HG02763 (cell line): ENCODE data around the gene FARP1.

Source experiments
- ATAC-seq: cut with Tn5 transposase; IDR thresholded peaks from one replicate; pipeline ENCODE4 v1.9.1; 2021; ENCODE audit warnings: mild to moderate bottlenecking, moderate library complexity; ENCODE audit not compliant: unreplicated experiment

The FARP1 gene

DNA sequence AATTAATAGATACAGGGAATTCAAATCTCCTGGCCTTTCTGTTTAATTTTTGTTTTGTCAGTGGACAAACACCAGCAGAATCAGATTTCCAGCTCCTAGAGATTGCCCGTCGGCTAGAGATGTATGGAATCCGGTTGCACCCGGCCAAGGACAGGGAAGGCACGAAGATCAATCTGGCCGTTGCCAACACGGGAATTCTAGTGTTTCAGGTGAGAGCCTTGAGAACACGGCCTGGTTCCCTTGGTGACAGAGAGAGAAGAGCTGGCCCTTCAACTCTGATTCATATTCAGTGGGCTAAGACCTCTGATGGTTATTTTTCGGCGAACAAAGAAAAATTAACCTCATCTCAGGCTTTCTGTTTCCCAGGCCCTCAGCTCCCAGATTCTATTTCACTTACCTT, 242.7 kb downstream of the FARP1 start:
- no peak for ATAC-seq

DNA sequence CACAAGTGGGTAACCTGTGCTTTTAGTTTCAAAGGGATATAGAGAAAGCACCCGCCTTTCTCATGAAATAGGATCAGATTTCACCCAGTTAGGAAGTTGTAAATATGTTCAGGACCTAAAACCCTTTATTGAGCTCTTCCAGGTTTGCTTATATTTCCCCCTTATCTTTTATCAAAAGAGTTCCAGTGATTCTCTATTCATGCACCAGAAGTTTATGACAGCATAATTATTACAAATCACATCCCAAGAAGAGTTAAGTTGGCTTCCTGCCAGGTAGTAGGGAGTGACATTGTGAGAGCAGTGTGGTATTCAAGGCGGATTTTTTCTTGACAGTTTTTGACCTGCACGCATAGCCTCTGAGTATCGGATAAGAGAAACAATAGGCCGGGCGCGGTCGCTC, 243.7 kb downstream of the FARP1 start:
- ATAC-seq, result no peak

DNA sequence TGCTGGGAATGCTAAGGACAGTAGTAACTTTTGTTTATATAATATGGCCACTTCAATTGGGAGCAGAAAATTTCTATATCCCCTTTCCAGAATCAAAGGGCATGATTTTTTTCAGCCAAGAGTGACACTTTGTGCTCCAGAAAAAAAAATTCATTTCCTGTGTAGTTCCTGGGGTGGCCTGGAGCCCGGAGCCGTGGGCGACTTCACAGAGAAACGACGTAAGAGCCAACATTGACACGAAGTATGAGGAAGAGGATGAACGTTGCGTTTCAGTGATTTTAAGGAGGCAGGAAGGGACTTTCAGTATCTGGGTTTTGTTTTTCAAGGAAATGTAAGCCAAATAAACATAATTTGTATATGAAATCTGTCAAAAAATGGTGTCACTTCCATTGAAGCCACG, 246.4 kb downstream of the FARP1 start:
- no peak for ATAC-seq

DNA sequence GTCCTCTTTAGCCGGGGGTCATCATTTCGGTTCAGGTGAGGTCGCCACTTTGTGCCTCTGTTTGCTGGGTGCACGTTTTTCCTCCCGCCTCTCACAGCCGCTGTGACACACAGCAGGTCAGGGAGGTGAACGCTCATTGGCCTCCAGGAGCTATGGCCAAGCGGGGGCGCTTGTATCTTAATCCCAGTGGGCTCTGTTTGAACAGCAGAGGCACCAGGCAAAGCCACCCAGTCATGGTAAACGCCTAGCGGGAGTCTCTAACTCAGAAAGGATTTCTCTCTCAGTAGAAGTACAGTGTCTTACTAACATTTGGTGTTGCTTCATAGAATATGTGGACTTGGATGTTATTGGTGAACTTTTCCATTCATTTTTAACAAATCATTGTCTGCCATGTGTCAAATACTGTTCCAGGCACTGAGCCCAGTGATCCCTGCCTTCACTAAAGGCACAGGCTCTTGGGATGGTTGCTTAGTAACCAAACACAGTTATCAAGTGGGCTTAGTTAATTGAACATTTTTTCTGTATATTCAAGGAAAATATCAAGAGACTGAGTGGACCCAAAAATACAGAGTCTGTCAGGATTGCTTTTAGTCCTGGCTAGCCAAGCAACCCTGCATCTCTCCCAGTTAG, 247.3 kb downstream of the FARP1 start:
- no peak for ATAC-seq

DNA sequence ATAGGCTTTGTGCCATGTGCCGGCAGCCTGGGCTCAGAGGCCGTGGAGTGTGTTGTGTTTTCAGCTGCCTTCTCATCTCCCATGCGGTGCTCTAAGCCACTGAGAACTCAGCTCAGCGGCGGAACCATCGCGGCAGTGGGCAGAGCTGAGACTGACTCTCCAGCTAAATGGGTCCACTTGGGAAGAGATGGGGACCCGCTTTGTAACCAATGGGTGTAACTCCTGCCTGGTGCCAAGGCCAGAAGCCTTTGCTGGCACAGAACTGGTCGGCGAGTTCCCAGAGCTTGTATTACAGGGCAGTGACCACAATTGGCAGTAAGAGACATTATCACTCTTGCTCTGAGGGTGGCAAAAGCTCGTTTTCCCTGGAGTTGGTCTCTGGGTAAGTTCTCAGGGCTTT, 251.0 kb downstream of the FARP1 start:
- ATAC-seq, result no peak

DNA sequence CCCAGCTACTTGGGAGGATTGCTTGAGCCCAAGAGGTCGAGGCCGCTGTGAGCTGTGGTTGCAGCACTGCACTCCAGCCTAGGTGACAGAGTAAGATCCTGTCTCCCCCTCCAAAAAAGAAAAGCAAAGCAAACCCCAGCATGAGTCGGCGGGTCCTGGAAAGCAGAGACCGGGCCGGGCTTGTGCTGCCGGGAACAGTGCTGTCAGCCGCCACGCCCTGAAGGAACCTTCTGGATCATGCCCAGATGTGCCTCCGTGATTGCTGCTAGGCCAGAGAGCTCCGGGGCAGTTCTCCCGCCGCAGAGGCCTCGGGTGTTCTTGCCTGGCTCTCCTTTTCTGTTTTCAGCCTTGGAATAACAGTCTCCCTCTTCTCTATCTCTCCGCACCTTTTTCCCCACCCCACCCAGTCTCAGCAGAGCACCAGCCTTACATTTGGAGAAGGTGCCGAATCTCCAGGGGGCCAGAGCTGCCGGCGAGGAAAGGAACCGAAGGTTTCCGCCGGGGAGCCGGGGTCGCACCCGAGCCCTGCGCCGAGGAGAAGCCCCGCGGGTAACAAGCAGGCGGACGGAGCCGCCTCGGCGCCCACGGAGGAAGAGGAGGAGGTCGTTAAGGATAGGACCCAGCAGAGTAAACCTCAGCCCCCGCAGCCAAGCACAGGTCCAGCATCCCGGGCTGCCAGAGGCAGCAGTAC, 252.1 kb downstream of the FARP1 start:
- no peak for ATAC-seq

DNA sequence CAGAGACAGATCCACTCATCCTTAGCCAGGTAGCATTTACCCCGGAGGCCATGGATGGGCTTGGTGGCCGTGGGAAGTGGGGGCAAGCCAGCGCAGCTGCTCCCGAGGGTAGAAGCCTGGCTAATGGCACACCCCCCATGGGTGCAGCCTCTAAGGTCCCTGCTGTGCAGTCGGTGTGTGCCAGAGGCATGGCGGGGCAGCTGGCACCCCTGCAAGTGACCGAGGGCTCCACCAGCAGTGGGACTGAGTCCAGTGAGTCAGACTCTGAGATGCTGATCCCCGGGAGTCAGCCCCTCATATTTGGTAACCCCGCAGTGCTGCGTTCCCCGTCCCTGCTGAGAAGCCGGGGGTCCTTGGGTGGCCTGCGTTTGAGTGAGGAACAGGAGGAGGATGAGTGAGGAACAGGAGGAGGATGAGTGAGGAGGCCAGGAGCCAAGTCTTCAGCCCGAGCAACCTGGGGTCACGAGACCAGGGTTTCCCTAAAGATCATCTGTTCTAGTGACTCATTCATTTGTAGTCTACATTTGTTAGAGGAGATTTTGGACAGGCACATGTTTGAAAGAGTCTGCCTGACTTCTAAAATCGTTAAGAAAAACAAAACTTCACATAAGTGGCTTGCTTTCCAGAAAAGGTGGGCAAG, 253.3 kb downstream of the FARP1 start:
- no peak for ATAC-seq

DNA sequence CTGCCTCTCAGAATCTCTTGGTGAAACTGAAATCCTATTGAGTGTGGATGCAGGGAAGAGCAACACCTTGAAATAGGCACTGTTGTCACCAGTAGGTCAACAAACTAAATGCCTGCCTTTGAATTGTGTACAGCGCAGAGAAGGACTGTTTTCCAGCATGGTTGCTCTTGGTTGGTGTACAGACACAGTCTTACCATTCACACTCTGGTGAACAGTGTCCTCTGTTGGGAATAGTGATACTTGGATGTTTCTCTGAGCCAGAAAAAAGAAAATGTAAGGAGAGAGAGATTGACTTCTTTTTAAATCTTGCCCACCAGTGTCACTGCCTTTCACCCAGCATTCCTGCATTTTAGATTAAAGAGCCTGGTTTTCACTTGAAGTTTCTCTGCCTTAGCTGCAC, 254.3 kb downstream of the FARP1 start:
- ATAC-seq, result no peak

DNA sequence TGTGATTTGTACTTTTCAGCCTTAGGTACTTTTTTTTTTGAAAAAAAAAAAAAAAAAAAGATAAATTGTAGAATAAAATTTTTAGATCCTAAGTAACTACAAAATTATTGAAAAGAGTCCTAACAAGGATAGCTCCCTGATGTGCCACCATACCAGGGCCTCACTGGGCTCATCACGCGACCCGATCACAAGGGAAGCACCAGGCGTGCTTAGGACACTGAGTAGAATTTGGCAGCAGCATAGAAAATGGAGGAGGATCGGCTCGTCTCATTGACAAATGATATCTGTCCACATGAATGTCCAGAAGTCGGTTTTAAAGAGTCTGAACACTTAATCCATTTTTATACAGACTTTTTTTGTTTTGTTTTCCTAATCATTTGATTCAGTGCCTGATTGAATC, 255.0 kb downstream of the FARP1 start:
- no peak for ATAC-seq

DNA sequence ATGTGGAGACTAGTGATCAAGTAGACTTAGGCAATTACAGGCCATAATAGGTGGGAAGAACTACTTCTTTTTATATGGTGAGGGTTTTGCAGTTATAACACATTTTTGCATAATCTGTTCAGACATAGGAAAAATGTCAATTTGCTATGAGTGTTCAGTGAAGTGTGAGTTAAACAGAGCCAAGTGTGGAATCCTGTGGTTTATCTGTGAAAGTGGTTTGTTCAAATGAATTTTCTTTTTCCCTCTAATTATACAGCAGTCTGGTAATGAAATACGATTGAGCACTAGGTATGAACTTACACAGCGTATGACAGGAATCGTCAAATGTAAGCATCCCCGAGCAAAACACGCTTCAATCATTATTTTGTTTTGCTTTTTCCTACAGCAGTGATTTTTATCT, 255.7 kb downstream of the FARP1 start:
- ATAC-seq, result no peak

DNA sequence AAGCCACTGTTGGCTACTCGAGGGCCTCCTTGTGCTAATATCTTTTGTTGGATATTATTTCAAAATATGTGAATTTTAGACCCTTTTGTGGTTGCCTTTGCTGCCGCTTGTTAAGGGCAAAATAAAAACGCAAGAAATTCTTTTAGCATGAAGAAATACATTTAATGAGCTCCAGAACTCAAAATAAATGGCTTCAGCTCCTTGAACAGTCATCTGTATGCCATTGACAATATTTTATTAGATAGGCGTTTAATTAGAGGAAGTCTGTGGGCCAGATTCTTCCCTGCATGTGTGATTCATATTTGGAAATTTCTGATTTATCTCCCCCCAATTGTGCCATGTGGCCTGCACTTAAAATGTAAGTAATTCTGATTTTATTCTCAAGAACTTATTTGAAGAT, 256.9 kb downstream of the FARP1 start:
- ATAC-seq, result no peak

DNA sequence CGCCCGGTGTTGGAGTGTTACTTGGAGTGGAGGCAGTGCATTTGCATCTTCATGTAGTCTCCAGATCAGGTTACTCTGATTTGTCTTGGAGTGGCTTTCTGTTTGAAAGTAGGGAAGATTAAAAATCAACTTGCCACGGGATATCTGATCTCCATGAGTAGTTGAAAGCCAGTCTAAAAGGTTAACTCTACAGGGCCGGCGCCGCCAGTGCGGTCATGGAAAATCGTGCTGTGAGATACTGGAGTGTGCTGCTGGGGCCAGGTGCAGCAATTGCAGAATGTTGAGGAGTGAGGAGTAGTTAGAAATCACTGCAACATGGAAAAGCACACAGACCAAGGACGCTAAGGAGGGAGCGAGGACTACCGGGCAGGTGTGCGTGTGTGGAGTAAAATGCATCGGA, 259.0 kb downstream of the FARP1 start:
- ATAC-seq, result no peak

DNA sequence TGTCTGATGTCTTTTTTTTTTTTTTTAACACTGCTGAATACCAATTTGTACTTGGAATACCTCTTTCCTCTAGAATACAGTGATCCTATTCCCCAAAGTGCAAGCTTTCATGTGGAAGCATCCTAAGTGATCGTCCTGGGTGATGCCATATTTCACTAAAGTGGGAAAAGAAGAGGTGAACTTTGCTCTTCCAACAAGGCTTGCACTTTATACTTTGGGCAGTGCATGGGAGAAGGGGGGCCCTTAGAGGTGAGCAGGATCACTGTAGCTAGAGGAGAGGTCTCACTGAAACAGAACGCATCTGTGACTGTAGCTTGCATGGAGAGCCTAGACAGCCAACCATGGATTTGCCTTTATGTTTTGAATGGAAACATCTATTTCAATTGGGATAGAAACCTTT, 260.2 kb downstream of the FARP1 start:
- ATAC-seq, result no peak

DNA sequence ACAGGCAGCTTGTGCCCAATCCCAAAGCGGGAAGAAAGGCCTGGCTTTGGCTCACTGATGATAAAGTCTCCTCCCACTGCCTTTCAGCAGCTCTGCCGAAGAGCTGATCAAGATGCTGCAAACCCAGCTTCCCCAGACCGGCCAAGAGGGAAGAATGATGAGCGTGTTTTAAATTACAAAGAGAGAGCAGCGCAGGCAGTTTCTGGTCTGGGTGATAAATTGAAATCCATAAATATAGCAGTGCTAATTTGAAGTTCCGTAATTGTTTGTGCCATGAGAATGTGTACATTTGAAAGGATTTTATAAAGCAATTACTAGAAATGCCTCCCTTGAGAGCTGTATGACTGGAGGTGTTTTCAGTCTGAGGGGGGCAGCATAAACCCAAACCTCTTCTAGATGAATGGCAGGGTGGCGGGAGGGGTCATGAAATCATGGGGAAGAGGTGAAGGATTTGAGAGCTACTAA, 262.2 kb downstream of the FARP1 start:
- ATAC-seq, result no peak

DNA sequence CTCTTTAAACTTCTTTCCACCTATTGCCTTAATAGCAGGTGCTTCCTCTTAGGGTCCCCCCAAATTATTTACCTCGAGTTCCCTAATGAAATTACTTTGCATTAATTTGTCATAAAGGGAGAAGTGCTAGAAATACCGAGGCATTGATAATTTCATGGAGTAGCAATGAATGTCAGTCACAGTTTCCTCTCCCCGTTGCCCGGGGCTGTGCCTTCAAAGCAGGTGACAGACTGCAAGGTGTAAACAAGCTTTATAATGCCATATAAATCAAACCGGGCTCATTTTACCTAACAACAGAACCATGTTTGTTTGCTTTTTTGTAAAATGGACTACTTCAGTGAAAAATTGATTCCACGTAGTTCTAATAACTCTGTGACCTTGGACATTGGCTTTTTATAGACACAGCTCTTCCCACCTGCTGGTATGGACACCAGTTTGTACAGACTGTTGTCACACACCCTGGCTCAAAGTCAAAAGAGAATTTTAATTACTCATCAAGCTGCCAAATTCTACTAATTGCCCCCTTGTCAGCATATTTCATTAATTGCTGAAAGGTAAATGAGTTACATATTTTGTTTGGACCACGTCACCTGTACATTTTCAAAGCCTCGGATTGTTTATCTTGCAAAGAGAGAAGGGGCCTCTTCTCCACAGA, 262.9 kb downstream of the FARP1 start:
- ATAC-seq, result no peak

DNA sequence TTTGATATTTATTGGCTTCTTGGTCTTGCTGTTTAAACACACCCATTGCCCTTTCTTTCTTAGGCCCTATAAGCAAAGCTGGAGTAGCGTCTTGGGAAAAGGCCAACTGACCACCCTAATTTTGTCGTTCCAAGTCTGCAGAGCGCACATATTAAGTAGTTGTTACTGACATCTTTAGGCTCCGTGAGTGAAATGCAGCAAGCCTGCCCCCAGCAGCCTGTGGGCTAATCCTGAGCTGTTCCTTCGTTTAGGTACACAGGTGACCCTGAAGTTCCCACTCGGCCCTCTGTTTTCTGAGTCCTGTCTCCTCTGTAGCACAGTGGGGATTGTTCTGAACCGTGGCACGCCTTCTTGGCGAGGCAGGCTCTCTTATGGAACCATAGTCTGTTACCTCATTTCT, 263.5 kb downstream of the FARP1 start:
- ATAC-seq, result no peak

DNA sequence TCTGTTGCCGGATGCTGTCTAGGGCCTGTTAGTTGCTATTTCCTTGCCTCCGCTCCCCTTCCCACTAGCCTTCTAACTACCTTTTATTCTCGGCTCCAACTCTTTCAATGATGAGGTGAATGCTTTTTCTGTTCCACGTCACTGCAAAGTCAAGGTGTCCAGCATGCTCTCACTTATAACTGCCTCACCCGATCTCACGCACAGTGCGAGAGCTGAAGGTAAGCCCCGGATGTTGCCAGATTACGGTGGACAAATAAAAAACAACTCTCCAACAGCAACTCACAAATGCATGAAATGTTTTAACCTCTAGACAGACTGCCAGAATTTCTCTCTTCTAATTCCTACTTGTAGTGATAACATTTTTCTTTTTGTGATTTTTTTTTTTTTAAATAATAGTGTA, 264.1 kb downstream of the FARP1 start:
- no peak for ATAC-seq

DNA sequence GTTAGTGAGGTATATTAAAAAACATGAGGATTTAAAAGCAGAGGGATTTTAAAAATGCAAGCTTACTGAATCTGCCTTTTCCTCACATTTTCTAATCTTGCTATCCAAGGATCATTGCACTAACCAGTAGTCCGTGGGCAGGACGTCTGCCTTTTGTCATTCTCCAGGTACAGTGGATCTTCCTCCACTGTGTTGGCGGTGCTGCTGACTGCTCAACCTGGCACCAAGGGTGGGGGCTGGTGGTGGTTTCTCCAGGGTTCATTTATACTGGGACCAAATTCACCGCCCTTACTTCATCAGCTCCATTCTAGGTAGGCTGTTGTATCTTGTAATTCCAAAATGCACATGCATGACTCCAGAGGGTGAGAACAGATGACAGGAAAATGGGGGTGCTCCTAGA, 264.7 kb downstream of the FARP1 start:
- ATAC-seq, result no peak

DNA sequence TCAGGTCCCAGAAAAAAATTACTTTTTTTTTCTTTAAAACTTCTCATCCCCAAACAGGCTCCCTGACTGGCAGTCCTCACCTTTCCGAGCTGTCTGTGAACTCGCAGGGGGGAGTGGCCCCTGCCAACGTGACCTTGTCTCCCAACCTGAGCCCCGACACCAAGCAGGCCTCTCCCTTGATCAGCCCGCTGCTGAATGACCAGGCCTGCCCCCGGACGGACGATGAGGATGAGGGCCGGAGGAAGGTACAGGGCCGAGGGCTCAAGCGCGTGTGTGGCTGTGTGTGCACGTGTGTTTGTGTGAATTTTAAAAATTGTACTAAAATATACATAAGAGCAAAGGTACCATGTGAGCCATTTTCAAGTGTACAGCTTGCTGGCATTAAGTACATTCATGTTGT, 266.4 kb downstream of the FARP1 start:
- ATAC-seq, result no peak

DNA sequence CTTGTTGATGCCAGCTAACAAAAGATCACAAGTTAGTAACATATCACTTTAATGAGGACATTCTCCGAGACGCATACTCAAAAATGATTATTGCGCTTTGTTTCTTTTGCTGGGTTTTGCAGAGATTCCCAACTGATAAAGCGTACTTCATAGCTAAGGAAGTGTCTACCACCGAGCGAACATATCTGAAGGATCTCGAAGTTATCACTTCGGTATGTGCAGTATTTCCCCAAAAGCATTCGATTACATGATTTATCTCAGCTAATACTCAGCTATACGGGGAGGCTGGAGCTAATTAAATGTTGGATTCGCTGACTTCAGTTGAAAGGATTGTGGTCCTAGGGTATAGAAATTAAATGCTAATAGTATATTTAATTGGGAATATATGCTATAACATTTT, 267.7 kb downstream of the FARP1 start:
- ATAC-seq, result no peak

DNA sequence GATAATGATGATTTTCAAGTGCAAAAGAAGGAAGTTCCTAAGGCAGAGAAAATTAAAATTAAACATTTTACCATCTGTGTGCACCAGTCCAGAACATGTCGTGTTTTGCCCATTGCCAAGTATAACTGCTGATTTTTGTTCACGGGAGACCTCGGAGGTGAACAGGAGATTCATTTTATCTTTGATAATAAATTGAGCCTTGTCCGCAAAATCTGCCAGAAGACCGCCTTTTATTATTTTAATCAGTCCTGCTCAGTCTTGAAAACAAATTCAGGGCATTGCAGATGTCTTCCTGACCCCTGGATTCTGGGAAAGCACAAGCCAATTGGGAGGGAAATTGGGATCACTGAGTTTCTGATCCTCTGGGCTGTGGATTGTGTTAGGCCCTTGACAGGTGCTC, 268.1 kb downstream of the FARP1 start:
- ATAC-seq, result no peak
